K562 (cell line): Measurements from ENCODE around the gene TRMT1L. TPM values are rescaled to one million over a fixed set of nuclear protein-coding genes. Genes with fewer than 3 reads are reported as not detected.
A peak's percentile ranks its signal among the peaks of the same experiment; 100 is the strongest.

Experiments
- ARNT ChIP-seq, 2 experiments: fragments of 450-650 bp; IDR thresholded peaks; 2 replicates each; pipeline ENCODE4 v1.6.1; 2016; ENCODE audit warnings: mild to moderate bottlenecking in 1 of 2
- ATF7 ChIP-seq: fragments of 450-650 bp; IDR thresholded peaks from 2 replicates; pipeline ENCODE4 v1.7.1; 2014; ENCODE audit warnings: mild to moderate bottlenecking, moderate library complexity
- BRD9 ChIP-seq: fragments of 450-650 bp; IDR thresholded peaks from 2 replicates; pipeline ENCODE4 v1.6.1; 2018; ENCODE audit warnings: low read depth; ENCODE audit not compliant: partially characterized antibody
- CBFA2T2 ChIP-seq: fragments of 450-650 bp; conservative IDR thresholded peaks from 2 replicates; pipeline ENCODE4 v1.6.1; 2017; ENCODE audit warnings: mild to moderate bottlenecking
- CC2D1A ChIP-seq: fragments of 450-650 bp; IDR thresholded peaks from 2 replicates; pipeline ENCODE4 v1.6.1; 2017; ENCODE audit warnings: mild to moderate bottlenecking
- CREBBP ChIP-seq: IDR thresholded peaks from one replicate; pipeline ENCODE4 v1.6.1; 2012; ENCODE audit warnings: low read depth, mild to moderate bottlenecking, control low read depth, inconsistent platforms, low read length
- E2F8 ChIP-seq: fragments of 450-650 bp; IDR thresholded peaks from 2 replicates; pipeline ENCODE4 v1.7.1; 2018; ENCODE audit warnings: mild to moderate bottlenecking, low read depth; ENCODE audit not compliant: partially characterized antibody
- EWSR1 ChIP-seq: fragments of 450-650 bp; IDR thresholded peaks from 2 replicates; pipeline ENCODE4 v1.6.1; 2018; ENCODE audit warnings: borderline replicate concordance, mild to moderate bottlenecking, low read depth, moderate library complexity; ENCODE audit not compliant: partially characterized antibody
- FOXO4 ChIP-seq: fragments of 450-650 bp; formaldehyde crosslinking; IDR thresholded peaks from 2 replicates; pipeline ENCODE4 v1.4.0; 2020; ENCODE audit warnings: mild to moderate bottlenecking, moderate library complexity
- HMBOX1 ChIP-seq: sonication (generic); IDR thresholded peaks from 2 replicates; pipeline ENCODE4 v1.6.1; 2016
- KLF1 ChIP-seq: fragments of 450-650 bp; IDR thresholded peaks from 2 replicates; pipeline ENCODE4 v1.6.1; 2016; ENCODE audit warnings: missing genetic modification characterization, missing compliant biosample characterization
- NFIX ChIP-seq: fragments of 250-450 bp; sonication (Bioruptor Pico); IDR thresholded peaks from 2 replicates; pipeline ENCODE4 v1.4.0; 2020; ENCODE audit warnings: low read depth, mild to moderate bottlenecking, moderate library complexity
- PCBP1 ChIP-seq: fragments of 200-400 bp; formaldehyde crosslinking; IDR thresholded peaks from 2 replicates; pipeline ENCODE4 v1.6.1; 2018; ENCODE audit warnings: mild to moderate bottlenecking, low read depth, low read length; ENCODE audit not compliant: poor library complexity, severe bottlenecking
- PPARD ChIP-seq: fragments of 250-450 bp; sonication (Bioruptor Pico); IDR thresholded peaks from 2 replicates; pipeline ENCODE4 v1.8.0; 2022; ENCODE audit warnings: inconsistent platforms, mild to moderate bottlenecking, moderate library complexity
- SMARCA4 ChIP-seq: fragments of 450-650 bp; IDR thresholded peaks from 2 replicates; pipeline ENCODE4 v1.6.1; 2016
- SOX6 ChIP-seq: fragments of 450-650 bp; IDR thresholded peaks from 2 replicates; pipeline ENCODE4 v1.6.1; 2014; ENCODE audit warnings: mild to moderate bottlenecking
- TAF1 ChIP-seq: IDR thresholded peaks from 2 replicates; pipeline ENCODE4 v1.6.1; 2011; ENCODE audit warnings: mild to moderate bottlenecking, low read length, moderate library complexity; ENCODE audit not compliant: insufficient read depth, control insufficient read depth, severe bottlenecking; ENCODE audit errors: extremely low read depth
- TBL1XR1 ChIP-seq, 2 experiments: IDR thresholded peaks; 2 replicates each; pipeline ENCODE4 v1.6.1; 2012; ENCODE audit warnings: improper control_type of control experiment in 2 of 2, low read length in 2 of 2, mild to moderate bottlenecking in 1 of 2
- TFAP4 ChIP-seq: sonication (generic); formaldehyde crosslinking; IDR thresholded peaks from 2 replicates; pipeline ENCODE4 v1.8.0; 2022; ENCODE audit warnings: missing genetic modification reagents, mild to moderate bottlenecking, moderate library complexity, borderline replicate concordance
- TOE1 ChIP-seq, 2 experiments: fragments of 450-650 bp in 1 of 2; sonication (generic) in 1 of 2; formaldehyde crosslinking in 1 of 2; IDR thresholded peaks; 2 replicates each; pipeline versions ENCODE4 v1.7.1 to v1.8.0; 2016 to 2022; ENCODE audit warnings: borderline replicate concordance in 2 of 2, mild to moderate bottlenecking in 2 of 2, antibody characterized with exemption in 1 of 2, inconsistent platforms in 1 of 2, low read depth in 1 of 2, missing genetic modification reagents in 1 of 2, moderate library complexity in 1 of 2
- TRIM28 ChIP-seq: fragments of 450-650 bp; IDR thresholded peaks from 2 replicates; pipeline ENCODE4 v1.6.1; 2017
- ZNF12 ChIP-seq: sonication (generic); formaldehyde crosslinking; IDR thresholded peaks from 2 replicates; pipeline ENCODE4 v1.4.0; 2020; ENCODE audit warnings: mild to moderate bottlenecking, missing genetic modification reagents
- ZNF140 ChIP-seq: fragments of 250-450 bp; sonication (Bioruptor Pico); IDR thresholded peaks from 2 replicates; pipeline ENCODE4 v1.8.0; 2021; ENCODE audit warnings: moderate library complexity, mild to moderate bottlenecking, inconsistent platforms
- ZNF253 ChIP-seq: fragments of 250-450 bp; sonication (Bioruptor Pico); conservative IDR thresholded peaks from 2 replicates; pipeline ENCODE4 v1.6.1; 2021; ENCODE audit warnings: mild to moderate bottlenecking
- polyA plus RNA-seq, 8 experiments: library from polyadenylated mRNA; depleted of rRNA in 4 of 8; stranded (reverse) in 5 of 8; unstranded in 3 of 8; fragments of >200 nt; fragmentation: Nextera tagmentation in 2 of 8; fragmentation: Illumina TruSeq in 1 of 8; extraction: Ambion mirVana in 2 of 8; extraction: Trizol in 1 of 8; gene quantifications; 2 replicates each; pipeline versions ENCODE4 v1.2.1 to v1.2.3, GENCODE V29; 2011 to 2014; ENCODE audit warnings: inconsistent platforms in 1 of 8, missing spikeins in 1 of 8
- total RNA-seq, 7 experiments: library from RNA; depleted of rRNA in 6 of 7; stranded (reverse); fragments of >200 nt in 6 of 7; fragmentation: Illumina TruSeq in 2 of 7; extraction: Trizol in 2 of 7; gene quantifications; 2 replicates each; pipeline versions ENCODE4 v1.2.1 to v1.2.3, GENCODE V29; 2011 to 2021; ENCODE audit warnings: low replicate concordance in 1 of 7

Gene TRMT1L
- total and polyA plus RNA-seq, 9 of the 15 experiments (the other 6 are each of a cell fraction or from before 2014, with no cell fraction given), result 6.4 to 88.9 (median 32.9) TPM

GRCh38 chr1:185170291-185170848 is 13.6 kb upstream of the TRMT1L start (continued):
- TF ChIP-seq E2F8 (peak; percentile 67), TBL1XR1 (IDR thresholded peaks at IDR 0.05; ENCODE audit: low read length in 2 of 2) (no peak), FOXO4 (CRISPR knock-in tag) (no peak), ARNT (IDR thresholded peaks at IDR 0.05) (peak in 1 of 2 experiments; percentile 88; a peak in 3 of 4 replicates), PCBP1 (no peak), ZNF253 (no peak), KLF1 (tag) (no peak), CREBBP (no peak), PPARD (CRISPR knock-in tag) (no peak), EWSR1 (no peak), TFAP4 (CRISPR knock-in tag) (peak; percentile 57; the same call in 1 of the 2 replicates), CBFA2T2 (no peak), ZNF12 (no peak), SMARCA4 (peak; percentile 72), CC2D1A (peak; percentile 78), NFIX (CRISPR knock-in tag) (no peak), HMBOX1 (0 out of 2 replicates have a peak, but pooled peaks have one; percentile 26), ZNF140 (CRISPR knock-in tag) (no peak), BRD9 (peak; percentile 92), TRIM28 (peak; percentile 66; the same call in 1 of the 2 replicates), TAF1 (no peak), TOE1 (IDR thresholded peaks at IDR 0.05; ENCODE audit: borderline replicate concordance) (peak; percentile 75), TOE1 (CRISPR knock-in tag; IDR thresholded peaks at IDR 0.05; ENCODE audit: borderline replicate concordance, low read depth) (no peak), ATF7 (peak; percentile 67), SOX6 (peak; percentile 44; the same call in 1 of the 2 replicates)
